Measurements from ENCODE around the gene C17orf50.

The C17orf50 gene

GRCh38 chr17:35811759-35812158, 51.1 kb downstream of the C17orf50 start:
- peaks cover 71% of the 10 kb centered on the region for H3K36me3 ChIP-seq (ENCODE audit: control insufficient read depth, low read length)
- no peak for TF ChIP-seq EZH2phosphoT487 (IDR thresholded peaks at IDR 0.05; ENCODE audit: borderline replicate concordance, low read length)
- no peak for TF ChIP-seq CTCF (IDR thresholded peaks at IDR 0.05; ENCODE audit: low read depth, low read length, poor library complexity, severe bottlenecking)
- H3K27ac ChIP-seq (ENCODE audit: low read depth, low read length): no peak overlapping the region
- H3K4me3 ChIP-seq (ENCODE audit: low read length): peak overlapping the region; percentile 88; the same call in 1 of the 2 replicates
- H3K9me2 ChIP-seq (replicated peaks; ENCODE audit: control insufficient read depth, low read length): no peaks in the 10 kb centered on the region
- no peaks in the 10 kb centered on the region for H3K27me3 ChIP-seq (ENCODE audit: control insufficient read depth, low read length)
- peaks cover 6% of the 10 kb centered on the region for H3F3A ChIP-seq (ENCODE audit: control insufficient read depth, insufficient read depth)
- H3K4me1 ChIP-seq (ENCODE audit: control insufficient read depth, low read length): peaks cover 33% of the 10 kb centered on the region
- no peaks in the 10 kb centered on the region for H3K9me3 ChIP-seq (ENCODE audit: control insufficient read depth, insufficient read depth, low read length)
- H3K4me2 ChIP-seq (ENCODE audit: low read length): peak overlapping the region; percentile 87
- peaks cover 49% of the 10 kb centered on the region for H4K20me1 ChIP-seq (ENCODE audit: control insufficient read depth, insufficient read depth, low read depth, low read length)
- peaks cover 79% of the 10 kb centered on the region for H3K79me2 ChIP-seq (ENCODE audit: control insufficient read depth, low read length)

GRCh38 chr17:35812456-35812855, 51.8 kb downstream of the C17orf50 start:
- peak overlapping the region; percentile 5; the same call in 1 of the 2 replicates for H3K4me2 ChIP-seq (ENCODE audit: low read length)
- H3K36me3 ChIP-seq (ENCODE audit: control insufficient read depth, low read length): peaks cover 78% of the 10 kb centered on the region
- peaks cover 33% of the 10 kb centered on the region for H3K4me1 ChIP-seq (ENCODE audit: control insufficient read depth, low read length)
- peaks cover 52% of the 10 kb centered on the region for H4K20me1 ChIP-seq (ENCODE audit: control insufficient read depth, insufficient read depth, low read depth, low read length)
- peaks cover 6% of the 10 kb centered on the region for H3F3A ChIP-seq (ENCODE audit: control insufficient read depth, insufficient read depth)
- no peaks in the 10 kb centered on the region for H3K9me2 ChIP-seq (replicated peaks; ENCODE audit: control insufficient read depth, low read length)
- H3K79me2 ChIP-seq (ENCODE audit: control insufficient read depth, low read length): peaks cover 86% of the 10 kb centered on the region
- TF ChIP-seq CTCF (IDR thresholded peaks at IDR 0.05; ENCODE audit: low read depth, low read length, poor library complexity, severe bottlenecking) (no peak), EZH2phosphoT487 (IDR thresholded peaks at IDR 0.05; ENCODE audit: borderline replicate concordance, low read length) (no peak)
- no peak overlapping the region for H3K4me3 ChIP-seq (ENCODE audit: low read length)
- H3K9me3 ChIP-seq (ENCODE audit: control insufficient read depth, insufficient read depth, low read length): no peaks in the 10 kb centered on the region
- H3K27me3 ChIP-seq (ENCODE audit: control insufficient read depth, low read length): no peaks in the 10 kb centered on the region
- H3K27ac ChIP-seq (ENCODE audit: low read depth, low read length): no peak overlapping the region

Measured in DOHH2 (cell line).